HepG2 (cell line): Measurements from ENCODE around the gene UFSP2. TPM values are rescaled to one million over a fixed set of nuclear protein-coding genes. Genes with fewer than 3 reads are reported as not detected.

Source experiments
- EED ChIP-seq: sonication (generic); formaldehyde crosslinking; IDR thresholded peaks from 2 replicates; pipeline ENCODE4 v1.5.0; 2020; ENCODE audit warnings: mild to moderate bottlenecking, missing genetic modification reagents
- FIP1L1 ChIP-seq: fragments of 200-400 bp; formaldehyde crosslinking; IDR thresholded peaks from 2 replicates; pipeline ENCODE4 v1.6.1; 2018; ENCODE audit warnings: low read depth, mild to moderate bottlenecking, low read length, moderate library complexity, borderline replicate concordance; ENCODE audit not compliant: insufficient read depth
- FOSL1 ChIP-seq: sonication (generic); formaldehyde crosslinking; IDR thresholded peaks from 2 replicates; pipeline ENCODE4 v1.9.0; 2021; ENCODE audit warnings: missing genetic modification reagents, borderline replicate concordance
- IKZF5 ChIP-seq: IDR thresholded peaks from 2 replicates; pipeline ENCODE4 v1.6.1; 2018; ENCODE audit warnings: missing genetic modification reagents, mild to moderate bottlenecking, missing compliant biosample characterization
- JUND ChIP-seq: sonication (generic); formaldehyde crosslinking; IDR thresholded peaks from 2 replicates; pipeline ENCODE4 v1.8.0; 2022; ENCODE audit warnings: mild to moderate bottlenecking, missing genetic modification reagents
- LRRFIP1 ChIP-seq: sonication (generic); formaldehyde crosslinking; conservative IDR thresholded peaks from 2 replicates; pipeline ENCODE4 v1.4.0; 2020; ENCODE audit warnings: missing genetic modification reagents
- MIER3 ChIP-seq: IDR thresholded peaks from 2 replicates; pipeline ENCODE4 v1.6.1; 2016; ENCODE audit warnings: missing compliant biosample characterization, borderline replicate concordance
- NR2F1 ChIP-seq, 2 experiments: fragments of 450-650 bp in 1 of 2; formaldehyde crosslinking in 1 of 2; IDR thresholded peaks; 2 replicates each; pipeline versions ENCODE4 v1.5.0 to v1.6.1; 2016 to 2020; ENCODE audit warnings: mild to moderate bottlenecking in 1 of 2, missing compliant biosample characterization in 1 of 2, missing genetic modification reagents in 1 of 2, moderate library complexity in 1 of 2
- PCBP1 ChIP-seq: fragments of 200-400 bp; formaldehyde crosslinking; IDR thresholded peaks from 2 replicates; pipeline ENCODE4 v1.6.1; 2017; ENCODE audit warnings: mild to moderate bottlenecking, low read depth, low read length, borderline replicate concordance
- SMARCE1 ChIP-seq: fragments of 450-650 bp; IDR thresholded peaks from 2 replicates; pipeline ENCODE4 v1.6.1; 2017; ENCODE audit warnings: borderline replicate concordance
- TOPORS ChIP-seq: sonication (generic); formaldehyde crosslinking; IDR thresholded peaks from 2 replicates; pipeline ENCODE4 v1.8.0; 2023; ENCODE audit warnings: mild to moderate bottlenecking, missing genetic modification reagents
- ZNF263 ChIP-seq: sonication (generic); formaldehyde crosslinking; IDR thresholded peaks from 2 replicates; pipeline ENCODE4 v1.4.0; 2020; ENCODE audit warnings: missing genetic modification reagents
- ZNF362 ChIP-seq: sonication (generic); formaldehyde crosslinking; IDR thresholded peaks from 2 replicates; pipeline ENCODE4 v1.4.0; 2020; ENCODE audit warnings: missing genetic modification reagents, mild to moderate bottlenecking, borderline replicate concordance
- ZNF430 ChIP-seq: sonication (generic); formaldehyde crosslinking; IDR thresholded peaks from 2 replicates; pipeline ENCODE4 v1.9.0; 2021; ENCODE audit warnings: mild to moderate bottlenecking, missing genetic modification reagents
- ZNF446 ChIP-seq: sonication (generic); formaldehyde crosslinking; IDR thresholded peaks from 2 replicates; pipeline ENCODE4 v1.5.0; 2020; ENCODE audit warnings: mild to moderate bottlenecking, missing genetic modification reagents
- ZNF496 ChIP-seq: sonication (generic); formaldehyde crosslinking; IDR thresholded peaks from 2 replicates; pipeline ENCODE4 v1.8.1; 2023; ENCODE audit warnings: mild to moderate bottlenecking, moderate library complexity, missing genetic modification reagents; ENCODE audit not compliant: insufficient replicate concordance
- ZNF766 ChIP-seq: sonication (generic); formaldehyde crosslinking; IDR thresholded peaks from 2 replicates; pipeline ENCODE4 v1.5.0; 2020; ENCODE audit warnings: missing genetic modification reagents, borderline replicate concordance
- polyA plus RNA-seq, 8 experiments: library from polyadenylated mRNA; depleted of rRNA in 3 of 8; stranded (reverse) in 7 of 8; unstranded in 1 of 8; fragments of >200 nt; fragmentation: Illumina TruSeq in 4 of 8; extraction: Trizol in 4 of 8; gene quantifications; 2 replicates each; pipeline versions ENCODE4 v1.2.1 to v1.2.3, GENCODE V29; 2011 to 2016; ENCODE audit warnings: low read depth in 4 of 8, missing spikeins in 1 of 8, mixed read lengths in 1 of 8; ENCODE audit not compliant: insufficient read depth in 1 of 8
- total RNA-seq, 5 experiments: library from RNA; depleted of rRNA; stranded (reverse); fragments of >200 nt; fragmentation: Illumina TruSeq; extraction: Trizol; gene quantifications; 2 replicates each; pipeline ENCODE4 v1.2.3, GENCODE V29; 2016; ENCODE audit warnings: low read depth in 1 of 5
- TF ChIP-seq, protein P1 (sequence below): sonication (generic); formaldehyde crosslinking; IDR thresholded peaks from 2 replicates; pipeline ENCODE4 v1.8.1; 2023; ENCODE audit warnings: mild to moderate bottlenecking, inconsistent platforms, moderate library complexity, missing genetic modification reagents, borderline replicate concordance
- TF ChIP-seq, protein P2 (sequence below): sonication (generic); formaldehyde crosslinking; IDR thresholded peaks from 2 replicates; pipeline ENCODE4 v1.5.0; 2020; ENCODE audit warnings: missing genetic modification reagents, mild to moderate bottlenecking, borderline replicate concordance
- TF ChIP-seq, protein P3 (sequence below): sonication (generic); formaldehyde crosslinking; IDR thresholded peaks from 2 replicates; pipeline ENCODE4 v1.4.0; 2020; ENCODE audit warnings: missing genetic modification reagents

Gene UFSP2
- total and polyA plus RNA-seq, 2 of the 13 experiments (the other 11 are each of a cell fraction or from before 2014, with no cell fraction given): 24.1 to 32.3 TPM

DNA sequence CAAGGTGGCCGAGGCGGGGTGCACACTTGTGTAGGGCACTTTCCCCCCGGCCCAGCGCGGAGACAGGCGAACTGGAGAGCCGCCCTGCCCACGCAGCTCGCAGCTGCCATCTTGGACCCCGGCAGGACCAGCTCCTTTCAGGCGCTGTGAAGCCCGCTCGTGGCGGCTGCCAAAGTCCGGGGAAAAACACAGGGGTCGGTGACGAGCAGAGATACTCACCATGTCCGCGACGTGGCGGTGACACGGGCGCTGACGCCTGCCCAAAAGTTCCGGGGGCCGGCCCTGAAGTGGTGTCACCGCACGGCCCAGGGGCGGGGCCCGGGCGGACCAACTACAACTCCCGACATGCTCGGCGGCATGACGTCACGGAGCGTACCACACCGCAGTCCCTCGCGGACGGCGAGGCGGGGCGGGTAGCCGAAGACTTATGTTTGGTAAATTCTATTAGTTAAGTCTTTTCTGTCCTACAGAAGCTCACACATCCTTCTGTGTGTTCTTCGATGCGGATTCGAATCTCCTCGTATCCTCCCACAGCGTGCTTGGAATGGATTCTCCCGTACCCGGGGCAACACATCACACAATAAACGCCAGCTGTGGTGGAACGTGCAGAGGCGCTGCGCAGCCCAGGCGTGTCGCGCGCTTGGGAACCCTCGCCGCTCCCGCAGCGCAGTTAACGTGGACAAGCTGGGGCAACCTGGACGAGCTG, at the start of gene UFSP2 (continued):
- TF ChIP-seq SMARCE1 (no peak), JUND (peak; percentile 76), FIP1L1 (no peak), FOSL1 (CRISPR knock-in tag) (no peak), EED (CRISPR knock-in tag) (peak; percentile 73), LRRFIP1 (CRISPR knock-in tag) (no peak), TOPORS (CRISPR knock-in tag) (0 out of 2 replicates have a peak, but pooled peaks have one; percentile 68), MIER3 (peak; percentile 60; the same call in 1 of the 2 replicates), ZNF496 (CRISPR knock-in tag) (no peak), IKZF5 (peak; percentile 59; the same call in 1 of the 2 replicates), PCBP1 (no peak), ZNF446 (CRISPR knock-in tag) (0 out of 2 replicates have a peak, but pooled peaks have one; percentile 64), ZNF766 (CRISPR knock-in tag) (0 out of 2 replicates have a peak, but pooled peaks have one; percentile 43), ZNF430 (peak; percentile 54; the same call in 1 of the 2 replicates), ZNF362 (CRISPR knock-in tag) (no peak; the same call in 1 of the 2 replicates), ZNF263 (CRISPR knock-in tag) (no peak; the same call in 1 of the 2 replicates), NR2F1 (CRISPR knock-in tag; IDR thresholded peaks at IDR 0.05) (no peak)
- TF ChIP-seq, protein P1, sequence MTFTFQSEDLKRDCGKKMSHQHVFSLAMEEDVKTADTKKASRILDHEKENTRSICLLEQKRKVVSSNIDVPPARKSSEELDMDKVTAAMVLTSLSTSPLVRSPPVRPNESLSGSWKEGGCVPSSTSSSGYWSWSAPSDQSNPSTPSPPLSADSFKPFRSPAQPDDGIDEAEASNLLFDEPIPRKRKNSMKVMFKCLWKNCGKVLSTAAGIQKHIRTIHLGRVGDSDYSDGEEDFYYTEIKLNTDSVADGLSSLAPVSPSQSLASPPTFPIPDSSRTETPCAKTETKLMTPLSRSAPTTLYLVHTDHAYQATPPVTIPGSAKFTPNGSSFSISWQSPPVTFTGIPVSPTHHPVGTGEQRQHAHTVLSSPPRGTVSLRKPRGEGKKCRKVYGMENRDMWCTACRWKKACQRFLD (CRISPR knock-in tag): peak; percentile 84; the same call in 1 of the 2 replicates
- TF ChIP-seq, protein P2, sequence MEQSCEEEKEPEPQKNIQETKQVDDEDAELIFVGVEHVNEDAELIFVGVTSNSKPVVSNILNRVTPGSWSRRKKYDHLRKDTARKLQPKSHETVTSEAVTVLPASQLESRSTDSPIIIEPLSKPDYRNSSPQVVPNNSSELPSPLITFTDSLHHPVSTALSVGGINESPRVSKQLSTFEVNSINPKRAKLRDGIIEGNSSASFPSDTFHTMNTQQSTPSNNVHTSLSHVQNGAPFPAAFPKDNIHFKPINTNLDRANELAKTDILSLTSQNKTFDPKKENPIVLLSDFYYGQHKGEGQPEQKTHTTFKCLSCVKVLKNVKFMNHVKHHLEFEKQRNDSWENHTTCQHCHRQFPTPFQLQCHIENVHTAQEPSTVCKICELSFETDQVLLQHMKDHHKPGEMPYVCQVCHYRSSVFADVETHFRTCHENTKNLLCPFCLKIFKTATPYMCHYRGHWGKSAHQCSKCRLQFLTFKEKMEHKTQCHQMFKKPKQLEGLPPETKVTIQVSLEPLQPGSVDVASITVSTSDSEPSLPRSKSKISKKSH (CRISPR knock-in tag): no peak
- TF ChIP-seq, protein P3, sequence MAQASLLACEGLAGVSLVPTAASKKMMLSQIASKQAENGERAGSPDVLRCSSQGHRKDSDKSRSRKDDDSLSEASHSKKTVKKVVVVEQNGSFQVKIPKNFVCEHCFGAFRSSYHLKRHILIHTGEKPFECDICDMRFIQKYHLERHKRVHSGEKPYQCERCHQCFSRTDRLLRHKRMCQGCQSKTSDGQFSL (CRISPR knock-in tag): no peak
